HG03135 (cell line): Measurements from ENCODE around the gene RIMS4.

ENCODE experiments used
- ATAC-seq: cut with Tn5 transposase; IDR thresholded peaks from one replicate; pipeline ENCODE4 v1.9.1; 2021; ENCODE audit warnings: mild to moderate bottlenecking, moderate library complexity; ENCODE audit not compliant: unreplicated experiment

RIMS4 gene

GRCh38 chr20:44723391-44723790 is 87.0 kb downstream of the RIMS4 start:
- no peak for ATAC-seq

GRCh38 chr20:44722990-44723389 is 87.4 kb downstream of the RIMS4 start:
- no peak for ATAC-seq

- ATAC-seq = no peak
These were observed 88.6 kb downstream of the RIMS4 start for GRCh38 chr20:44721785-44722054.

- no peak for ATAC-seq
These were observed 89.2 kb downstream of the RIMS4 start for GRCh38 chr20:44720997-44721784.

- no peak for ATAC-seq
These were observed 89.7 kb downstream of the RIMS4 start for GRCh38 chr20:44720621-44720996.

GRCh38 chr20:44719841-44720240 is 90.5 kb downstream of the RIMS4 start:
- no peak for ATAC-seq

- no peak for ATAC-seq
These were observed 92.4 kb downstream of the RIMS4 start for GRCh38 chr20:44717986-44718385.

- ATAC-seq = no peak
These were observed 93.8 kb downstream of the RIMS4 start for GRCh38 chr20:44716309-44717106.

- ATAC-seq = no peak
These were observed 94.6 kb downstream of the RIMS4 start for GRCh38 chr20:44715499-44716308.

- ATAC-seq = no peak
These were observed 95.4 kb downstream of the RIMS4 start, which contains the start of gene CCN5 for GRCh38 chr20:44714701-44715498. Gene CCN5 (plus strand): TSS chr20:44715369. CDS start chr20:44715391, 22 bp downstream.

- no peak for ATAC-seq
These were observed 96.1 kb downstream of the RIMS4 start for GRCh38 chr20:44714102-44714700.

GRCh38 chr20:44711237-44711636 is 99.1 kb downstream of the RIMS4 start:
- no peak for ATAC-seq

- ATAC-seq = no peak
These were observed 100.5 kb downstream of the RIMS4 start for GRCh38 chr20:44709797-44710196.

- no peak for ATAC-seq
These were observed 101.0 kb downstream of the RIMS4 start for GRCh38 chr20:44709380-44709779.

- no peak for ATAC-seq
These were observed 103.2 kb downstream of the RIMS4 start for GRCh38 chr20:44707018-44707579.

- ATAC-seq = no peak
These were observed 103.9 kb downstream of the RIMS4 start for GRCh38 chr20:44706301-44707017.

GRCh38 chr20:44705364-44706094 is 104.8 kb downstream of the RIMS4 start:
- ATAC-seq = no peak

- no peak for ATAC-seq
These were observed 105.8 kb downstream of the RIMS4 start for GRCh38 chr20:44704551-44704971.
